HUES48 (cell line): ENCODE results near the gene TPH1.

Experiments
- H3K27ac ChIP-seq: one replicate; pipeline ENCODE4 v1.7.0; 2013; ENCODE audit warnings: low read depth, low read length, inconsistent platforms
- H3K27me3 ChIP-seq: 2 replicates; pipeline ENCODE4 v1.6.1; 2013; ENCODE audit warnings: mild to moderate bottlenecking, low read length; ENCODE audit not compliant: control insufficient read depth, insufficient read depth
- H3K36me3 ChIP-seq: 2 replicates; pipeline ENCODE4 v1.6.1; 2013; ENCODE audit warnings: low read length; ENCODE audit not compliant: control insufficient read depth, insufficient read depth
- H3K4me1 ChIP-seq: 2 replicates; pipeline ENCODE4 v1.6.1; 2013; ENCODE audit warnings: mild to moderate bottlenecking, low read length; ENCODE audit not compliant: control insufficient read depth, insufficient read depth
- H3K4me3 ChIP-seq: 2 replicates; pipeline ENCODE4 v1.5.1; 2013; ENCODE audit warnings: mild to moderate bottlenecking, low read depth, low read length
- H3K9ac ChIP-seq: 2 replicates; pipeline ENCODE4 v1.6.1; 2013; ENCODE audit warnings: mild to moderate bottlenecking, low read depth, low read length, moderate library complexity
- H3K9me3 ChIP-seq: 2 replicates; pipeline ENCODE4 v1.6.1; 2013; ENCODE audit warnings: low read length; ENCODE audit not compliant: control insufficient read depth, insufficient read depth

Gene TPH1

DNA sequence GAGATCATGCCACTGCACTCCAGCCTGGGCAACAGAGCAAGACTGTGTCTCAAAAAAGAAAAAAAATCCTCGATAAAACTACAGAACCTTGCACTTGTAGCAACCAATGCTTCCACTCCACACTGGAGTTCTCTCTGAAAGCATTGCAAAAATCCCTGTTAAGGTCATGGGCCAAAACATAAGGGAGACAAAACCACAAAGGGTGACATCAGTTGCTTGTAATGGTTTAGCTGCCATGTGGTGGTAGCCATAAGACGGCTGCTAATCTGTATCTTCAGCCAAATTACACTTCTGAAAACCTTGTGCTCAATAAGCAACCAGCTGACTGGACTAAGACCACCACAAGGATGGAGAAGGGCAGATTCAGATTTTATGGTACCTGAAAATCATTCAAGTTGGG is 20.6 kb upstream of the TPH1 start:
- no peaks in the 10 kb centered on the region for H3K4me1 ChIP-seq
- no peak overlapping the region for H3K4me3 ChIP-seq
- H3K27me3 ChIP-seq = no peaks in the 10 kb centered on the region
- no peak overlapping the region for H3K27ac ChIP-seq
- no peaks in the 10 kb centered on the region for H3K36me3 ChIP-seq
- H3K9ac ChIP-seq = no peak overlapping the region
- H3K9me3 ChIP-seq = no peaks in the 10 kb centered on the region

DNA sequence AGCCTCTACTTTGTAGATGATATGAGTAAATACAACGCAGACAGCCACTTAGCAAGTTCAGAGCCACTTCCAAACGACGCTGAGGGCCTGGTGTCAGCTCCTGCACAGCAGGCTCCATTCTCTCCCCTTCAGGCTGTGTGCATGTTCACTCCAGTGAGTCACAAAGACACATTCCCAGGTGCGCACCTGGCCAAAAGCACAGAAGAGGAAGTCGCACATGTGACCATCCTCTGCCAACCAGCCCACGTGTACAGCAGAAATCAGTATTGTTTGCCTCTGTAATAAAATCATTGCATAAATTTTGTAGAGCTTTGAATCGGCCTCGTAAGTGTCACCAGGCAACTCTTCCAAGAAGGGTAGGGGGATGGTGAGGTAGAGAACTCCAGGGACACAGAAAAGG is 19.5 kb upstream of the TPH1 start:
- H3K9ac ChIP-seq = no peak overlapping the region
- H3K36me3 ChIP-seq = no peaks in the 10 kb centered on the region
- H3K27ac ChIP-seq = no peak overlapping the region
- H3K4me3 ChIP-seq = no peak overlapping the region
- no peaks in the 10 kb centered on the region for H3K4me1 ChIP-seq
- no peaks in the 10 kb centered on the region for H3K9me3 ChIP-seq
- H3K27me3 ChIP-seq = no peaks in the 10 kb centered on the region

DNA sequence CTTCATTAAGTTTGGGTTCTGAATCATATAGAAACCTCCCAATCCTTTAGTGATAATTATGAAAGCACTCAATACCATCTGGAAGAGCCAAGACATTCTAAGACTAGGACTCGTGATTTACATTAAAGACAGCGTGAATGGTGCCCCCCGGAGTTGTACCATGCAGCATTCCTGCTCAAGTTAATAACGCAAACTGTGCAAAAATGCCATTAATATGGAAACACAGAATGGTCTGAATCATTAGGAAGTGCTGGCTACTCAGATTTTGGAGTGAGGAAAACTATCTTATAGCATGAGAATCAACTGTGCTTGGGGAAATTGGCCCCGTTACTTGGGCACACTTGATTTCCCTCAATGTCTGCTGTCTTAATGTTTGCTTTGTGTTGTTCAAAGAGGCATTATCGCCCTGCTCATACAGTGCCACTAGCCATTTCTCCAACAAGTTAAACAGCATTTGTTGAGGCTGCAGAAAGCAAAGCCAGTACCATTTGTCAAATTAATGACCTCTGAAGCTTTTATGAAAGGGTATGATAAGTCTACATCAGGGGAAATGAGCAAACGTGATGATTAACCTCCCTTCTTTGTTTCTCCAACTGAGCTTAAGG is 18.5 kb upstream of the TPH1 start:
- Histone ChIP-seq H3K27ac (no peak overlapping the region), H3K9me3 (no peaks in the 10 kb centered on the region), H3K9ac (no peak overlapping the region), H3K27me3 (no peaks in the 10 kb centered on the region), H3K4me3 (no peak overlapping the region), H3K4me1 (no peaks in the 10 kb centered on the region), H3K36me3 (no peaks in the 10 kb centered on the region)

DNA sequence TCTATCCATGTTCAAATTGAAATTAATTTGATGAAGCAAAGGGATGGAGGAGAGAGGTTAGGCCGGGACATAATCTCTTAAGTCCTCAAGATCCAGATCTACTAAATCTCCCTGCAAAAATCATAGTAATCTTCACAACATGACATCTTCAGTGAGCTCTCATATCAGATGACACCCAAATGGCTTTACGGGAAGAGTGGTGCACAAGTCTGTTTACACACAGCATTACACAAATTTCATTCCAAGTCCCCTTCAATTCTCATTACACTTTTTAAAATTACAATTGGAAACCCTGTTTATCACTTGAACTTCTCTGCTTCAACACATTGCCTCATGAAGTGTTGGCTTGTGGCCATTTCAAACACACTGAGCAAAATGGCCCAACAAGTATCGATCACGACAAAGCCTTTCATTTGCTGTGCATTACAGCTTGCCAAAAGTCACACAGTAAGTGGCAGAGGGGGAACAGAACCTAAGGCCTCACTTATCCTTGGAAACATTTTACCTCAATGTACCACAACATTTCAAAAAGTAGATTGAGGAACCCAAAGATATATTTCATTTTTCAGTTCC is 17.9 kb upstream of the TPH1 start:
- H3K4me3 ChIP-seq = no peak overlapping the region
- no peaks in the 10 kb centered on the region for H3K4me1 ChIP-seq

DNA sequence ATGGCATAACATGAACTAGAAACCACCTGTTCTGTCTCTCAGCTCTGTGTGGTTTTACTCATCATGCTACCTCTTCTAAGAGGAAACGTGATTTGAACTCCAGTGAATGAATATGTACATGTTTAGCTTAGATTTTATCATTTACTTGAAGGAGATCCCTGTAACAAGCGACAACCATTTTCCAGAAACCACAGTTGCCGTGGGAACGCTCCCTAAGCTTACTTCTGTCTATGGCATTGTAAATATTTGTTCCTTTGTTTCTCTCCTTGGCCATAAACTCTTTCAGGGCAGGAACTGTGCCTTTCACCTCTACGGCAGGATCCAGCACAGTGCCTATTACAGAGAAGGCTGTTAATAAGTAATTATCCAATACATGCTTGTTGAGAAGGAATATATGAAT is 17.1 kb upstream of the TPH1 start:
- H3K4me1 ChIP-seq = no peaks in the 10 kb centered on the region
- H3K4me3 ChIP-seq = no peak overlapping the region
- H3K27ac ChIP-seq = no peak overlapping the region
- no peaks in the 10 kb centered on the region for H3K27me3 ChIP-seq
- no peaks in the 10 kb centered on the region for H3K9me3 ChIP-seq
- H3K9ac ChIP-seq = no peak overlapping the region
- no peaks in the 10 kb centered on the region for H3K36me3 ChIP-seq

More for the DNA sequence above, 17.9 kb upstream of the TPH1 start:
- Histone ChIP-seq H3K36me3 (no peaks in the 10 kb centered on the region), H3K27me3 (no peaks in the 10 kb centered on the region), H3K27ac (no peak overlapping the region), H3K9me3 (no peaks in the 10 kb centered on the region), H3K9ac (no peak overlapping the region)

GRCh38 chr11:18061351-18061750 is 15.3 kb upstream of the TPH1 start:
- Histone ChIP-seq H3K27me3 (no peaks in the 10 kb centered on the region), H3K27ac (no peak overlapping the region), H3K9ac (no peak overlapping the region), H3K9me3 (no peaks in the 10 kb centered on the region), H3K4me1 (no peaks in the 10 kb centered on the region), H3K36me3 (no peaks in the 10 kb centered on the region), H3K4me3 (no peak overlapping the region)

- Histone ChIP-seq H3K4me1 (no peaks in the 10 kb centered on the region), H3K4me3 (no peak overlapping the region), H3K27ac (no peak overlapping the region), H3K36me3 (no peaks in the 10 kb centered on the region), H3K9me3 (no peaks in the 10 kb centered on the region), H3K27me3 (no peaks in the 10 kb centered on the region), H3K9ac (no peak overlapping the region)
These were observed 10.6 kb upstream of the TPH1 start for GRCh38 chr11:18056561-18057181.

GRCh38 chr11:18054511-18055103 is 8.5 kb upstream of the TPH1 start:
- no peak overlapping the region for H3K9ac ChIP-seq
- H3K4me1 ChIP-seq = no peaks in the 10 kb centered on the region
- no peaks in the 10 kb centered on the region for H3K9me3 ChIP-seq
- no peaks in the 10 kb centered on the region for H3K27me3 ChIP-seq
- no peaks in the 10 kb centered on the region for H3K36me3 ChIP-seq
- H3K27ac ChIP-seq = no peak overlapping the region
- H3K4me3 ChIP-seq = no peak overlapping the region

DNA sequence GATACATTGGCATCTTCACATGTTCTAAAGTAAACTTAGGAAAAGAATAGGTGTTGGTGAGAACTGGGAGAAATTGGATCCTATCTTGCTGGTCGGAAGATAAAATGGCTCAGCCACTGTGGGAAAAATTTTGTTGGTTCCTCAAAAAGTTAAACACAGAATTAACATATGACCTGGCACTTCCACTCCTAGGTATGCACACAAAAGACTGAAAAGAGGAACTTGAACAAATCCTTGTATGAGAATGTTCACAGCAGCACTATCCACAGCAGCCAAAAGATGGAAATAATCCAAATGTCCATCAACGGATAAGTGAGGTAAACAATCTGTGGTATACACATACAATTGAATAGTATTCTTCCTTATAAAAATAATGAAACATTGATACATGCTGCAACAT is 4.8 kb upstream of the TPH1 start:
- no peak overlapping the region for H3K27ac ChIP-seq
- peaks cover 1% of the 10 kb centered on the region; the same call in 1 of the 2 replicates for H3K4me1 ChIP-seq
- H3K9ac ChIP-seq = no peak overlapping the region
- H3K9me3 ChIP-seq = no peaks in the 10 kb centered on the region
- H3K27me3 ChIP-seq = peaks cover 20% of the 10 kb centered on the region
- no peaks in the 10 kb centered on the region for H3K36me3 ChIP-seq
- H3K4me3 ChIP-seq = no peak overlapping the region

DNA sequence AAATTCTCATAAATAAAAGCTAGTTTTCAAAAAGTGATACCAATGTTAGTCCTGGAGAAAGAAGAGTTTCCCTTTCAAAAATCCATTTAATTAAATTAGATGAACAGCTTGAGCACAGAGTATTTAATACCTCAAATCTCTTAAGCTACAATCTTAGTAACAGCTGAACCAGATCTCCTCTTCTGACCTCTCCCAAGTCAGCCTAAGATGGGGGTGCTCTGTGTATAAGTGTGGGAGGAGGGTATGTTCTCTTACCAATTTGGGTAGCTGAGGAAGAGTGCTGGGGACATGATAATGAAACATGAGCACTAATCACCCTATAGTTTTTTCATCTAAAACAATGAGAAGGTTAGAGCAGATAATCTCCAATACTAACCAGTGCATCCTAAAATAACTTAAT is 9.6 kb downstream of the TPH1 start:
- Histone ChIP-seq H3K4me1 (no peaks in the 10 kb centered on the region), H3K27ac (no peak overlapping the region), H3K27me3 (no peaks in the 10 kb centered on the region), H3K9ac (no peak overlapping the region), H3K9me3 (no peaks in the 10 kb centered on the region), H3K36me3 (no peaks in the 10 kb centered on the region), H3K4me3 (no peak overlapping the region)

- Histone ChIP-seq H3K27ac (no peak overlapping the region), H3K36me3 (no peaks in the 10 kb centered on the region), H3K4me3 (no peak overlapping the region), H3K4me1 (0 out of 2 replicates have a peak, but pooled peaks cover 5% of the 10 kb centered on the region), H3K9me3 (no peaks in the 10 kb centered on the region), H3K27me3 (no peaks in the 10 kb centered on the region), H3K9ac (no peak overlapping the region)
These were observed 18.6 kb downstream of the TPH1 start for GRCh38 chr11:18027475-18027874.
